Esophagus muscularis mucosa (tissue), 2 donors: ENCODE measurements around the gene MPIG6B.

Experiments
- POLR2A ChIP-seq: fragments of 450-650 bp; IDR thresholded peaks from one replicate; pipeline ENCODE4 v1.6.1; 2017; ENCODE audit warnings: antibody characterized with exemption, moderate library complexity, mild to moderate bottlenecking, low read depth
- POLR2AphosphoS5 ChIP-seq, 2 donors: sonication (generic); formaldehyde crosslinking; IDR thresholded peaks; one replicate each; pipeline ENCODE4 v1.6.1; 2017; ENCODE audit warnings: antibody characterized with exemption in 2 of 2

GRCh38 chr6:31711233-31711632 is 11.9 kb upstream of the MPIG6B start:
- TF ChIP-seq POLR2A (no peak), POLR2AphosphoS5 (IDR thresholded peaks at IDR 0.05) (no peak)
